ENCODE data around the gene ARRB1.
A peak's percentile ranks its signal among the peaks of the same experiment; 100 is the strongest.

The ARRB1 gene

GRCh38 chr11:75261902-75262361, 89.5 kb downstream of the ARRB1 start:
- no peak for TF ChIP-seq CTCF (IDR thresholded peaks at IDR 0.05)

DNA sequence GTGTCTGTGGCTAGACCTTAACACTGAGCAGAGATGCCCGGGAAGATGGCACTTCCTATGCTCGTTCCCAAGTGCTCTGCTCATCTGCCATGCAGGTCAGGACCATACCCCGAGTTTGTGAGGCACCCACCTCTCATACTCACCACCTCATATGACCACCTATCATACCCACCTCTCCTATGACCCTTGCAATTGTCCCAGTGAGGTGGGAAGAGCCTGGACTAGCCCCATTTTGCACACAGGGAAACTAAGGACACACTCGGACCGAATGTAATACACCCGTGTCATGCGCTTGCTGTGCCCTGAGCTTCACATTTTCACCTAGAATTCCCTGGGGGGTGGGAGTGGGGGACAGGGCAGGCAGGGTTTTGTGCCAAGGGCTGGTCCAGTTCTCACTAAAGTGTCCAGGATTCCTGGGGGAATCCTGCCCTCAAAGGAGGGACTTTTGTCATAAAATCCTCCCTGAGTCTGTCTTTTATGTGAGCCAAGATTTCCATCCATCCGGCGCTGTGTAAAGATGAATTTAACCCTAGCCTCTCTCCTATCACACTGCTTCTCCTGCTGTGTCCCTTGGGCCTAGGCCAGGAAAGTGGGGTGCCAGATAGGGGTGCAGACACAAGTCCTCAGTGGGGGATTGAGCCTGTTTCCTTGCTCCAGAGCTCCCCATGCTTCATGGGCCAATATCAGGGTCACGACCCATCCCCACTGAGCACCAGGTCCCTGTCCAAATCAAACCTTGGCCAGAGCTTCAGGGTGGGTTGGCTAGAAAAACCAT, 90.9 kb downstream of the ARRB1 start:
- TF ChIP-seq CTCF (IDR thresholded peaks at IDR 0.05), result no peak

GRCh38 chr11:75254326-75254725, 97.1 kb downstream of the ARRB1 start:
- no peak for TF ChIP-seq CTCF (IDR thresholded peaks at IDR 0.05)

DNA sequence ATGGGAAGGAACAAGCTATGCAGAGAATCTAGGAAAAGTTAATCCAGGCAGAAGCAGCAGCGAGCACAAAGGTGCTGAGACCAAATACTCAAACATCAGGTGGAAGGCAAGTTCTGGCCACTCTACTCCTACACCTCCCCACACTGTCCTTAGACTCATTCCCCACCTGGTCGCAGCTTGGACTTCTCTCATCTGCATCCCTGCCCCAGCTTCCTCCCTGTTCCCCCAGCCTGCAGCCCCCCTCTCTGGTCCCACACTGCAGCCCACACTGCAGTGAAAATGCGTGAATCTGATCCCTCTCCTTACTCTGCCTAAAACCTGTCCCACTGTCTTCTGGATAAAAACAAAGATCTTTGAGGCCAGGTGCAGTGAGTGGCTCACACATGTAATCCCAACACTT, 101.8 kb downstream of the ARRB1 start:
- TF ChIP-seq CTCF (IDR thresholded peaks at IDR 0.05), result no peak

DNA sequence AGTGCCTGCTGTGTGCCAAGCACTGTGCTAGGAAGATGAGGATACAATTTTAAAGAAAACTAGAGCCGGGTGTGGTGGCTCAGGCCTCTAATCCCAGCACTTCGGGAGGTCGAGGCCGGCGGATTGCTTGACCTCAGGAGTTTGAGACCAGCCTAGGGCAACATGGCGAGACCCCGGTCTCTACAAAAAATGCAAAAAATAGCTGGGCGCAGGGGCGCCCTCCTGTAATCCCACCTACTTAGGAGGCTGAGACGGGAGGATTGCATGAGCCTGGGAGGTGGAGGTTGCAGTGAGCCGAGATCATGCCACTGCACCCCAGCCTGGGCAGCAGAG, 102.6 kb downstream of the ARRB1 start:
- peak; percentile 6; the same call in 1 of the 2 replicates for TF ChIP-seq CTCF (IDR thresholded peaks at IDR 0.05)

GRCh38 chr11:75246671-75247350, 104.7 kb downstream of the ARRB1 start:
- TF ChIP-seq CTCF (IDR thresholded peaks at IDR 0.05), result no peak

DNA sequence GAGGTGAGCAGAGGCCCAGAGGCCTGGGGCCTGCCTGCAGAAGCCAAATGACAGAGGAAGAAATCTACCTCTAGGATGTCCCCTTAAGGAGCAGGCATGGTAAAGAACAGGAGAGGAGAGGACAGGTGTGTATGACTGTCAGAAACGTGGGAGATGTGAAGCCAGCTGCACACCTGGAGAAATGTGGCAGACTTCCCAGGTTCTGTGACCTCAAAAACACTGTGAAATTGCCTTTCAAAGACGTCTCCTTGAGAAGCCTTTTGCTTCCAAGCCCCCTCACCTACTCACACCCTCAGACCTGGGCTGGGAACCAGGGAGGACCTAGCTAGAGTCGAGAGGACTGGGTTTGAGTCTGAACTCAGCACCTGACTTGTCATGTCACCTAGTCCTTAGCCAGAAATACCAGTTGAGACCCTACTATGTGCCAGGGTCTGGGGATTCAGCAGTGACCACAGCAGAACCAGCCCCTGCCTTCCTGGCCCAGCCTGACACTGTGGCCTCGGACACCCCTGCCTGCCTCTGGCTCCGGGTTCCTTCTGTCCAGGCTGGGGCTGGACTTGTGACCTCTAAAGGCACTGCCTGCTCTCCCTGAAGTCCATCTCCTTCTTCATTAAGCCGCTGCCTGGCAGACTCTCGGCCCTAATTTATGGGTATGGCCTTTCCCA, 105.3 kb downstream of the ARRB1 start:
- TF ChIP-seq CTCF (IDR thresholded peaks at IDR 0.05), result no peak

Measured in LNCAP (cell line).